Fibroblast of the aortic adventitia (primary cell): Measurements from ENCODE around the gene ADARB2. TPM values are rescaled to one million over a fixed set of nuclear protein-coding genes. Genes with fewer than 3 reads are reported as not detected.

Experiments used
- DNase-seq: peaks from one replicate; pipeline ENCODE4 v3.0.0-alpha.2; 2010; ENCODE audit warnings: low read depth
- H3K4me3 ChIP-seq: 2 replicates; pipeline ENCODE4 v1.5.1; 2011; ENCODE audit warnings: low read depth, mild to moderate bottlenecking, control low read depth, low read length, moderate library complexity
- CTCF ChIP-seq: IDR thresholded peaks from 2 replicates; pipeline ENCODE4 v1.5.1; 2011; ENCODE audit warnings: mild to moderate bottlenecking, low read length, control low read depth, inconsistent platforms; ENCODE audit not compliant: insufficient read depth
- total RNA-seq: library from RNA; depleted of rRNA; stranded (reverse); fragments of >200 nt; gene quantifications from 2 replicates; pipeline ENCODE4 v1.2.3, GENCODE V29; 2012; ENCODE audit warnings: low replicate concordance

ADARB2 gene
- total RNA-seq, 1 donor: not detected

- no peak for DNase-seq
- TF ChIP-seq CTCF: no peak
Observed at GRCh38 chr10:1130226-1130625, 607.1 kb downstream of the ADARB2 start.

GRCh38 chr10:1128649-1129048 is 608.7 kb downstream of the ADARB2 start:
- DNase-seq: no peak
- H3K4me3 ChIP-seq: no peak overlapping the region
- TF ChIP-seq CTCF: no peak

More at GRCh38 chr10:1130226-1130625, 607.1 kb downstream of the ADARB2 start:
- no peak overlapping the region for H3K4me3 ChIP-seq

- no peak for DNase-seq
- H3K4me3 ChIP-seq: no peak overlapping the region
- TF ChIP-seq CTCF: no peak
Observed at GRCh38 chr10:1128115-1128514, 609.2 kb downstream of the ADARB2 start.

- DNase-seq: no peak
- H3K4me3 ChIP-seq: no peak overlapping the region
- no peak for TF ChIP-seq CTCF
Observed at GRCh38 chr10:1127629-1128028, 609.7 kb downstream of the ADARB2 start.
